Tibial nerve (tissue), 4 donors: ENCODE results near the gene MRPL38.

Source experiments
- CTCF ChIP-seq, 5 experiments: fragments of 200-600 bp in 3 of 5; fragments of 450-650 bp in 2 of 5; sonication (generic) in 3 of 5; IDR thresholded peaks; one replicate each; pipeline ENCODE4 v1.5.1; 2016 to 2019; ENCODE audit warnings: antibody characterized with exemption in 5 of 5, mild to moderate bottlenecking in 3 of 5, moderate library complexity in 2 of 5
- EP300 ChIP-seq, 2 donors: sonication (generic); formaldehyde crosslinking; IDR thresholded peaks; one replicate each; pipeline ENCODE4 v1.6.1; 2017; ENCODE audit warnings: antibody characterized with exemption in 2 of 2, mild to moderate bottlenecking in 1 of 2
- POLR2A ChIP-seq, 2 donors: fragments of 450-650 bp; IDR thresholded peaks; one replicate each; pipeline ENCODE4 v1.6.1; 2017; ENCODE audit warnings: antibody characterized with exemption in 2 of 2, mild to moderate bottlenecking in 2 of 2, moderate library complexity in 2 of 2

- TF ChIP-seq POLR2A (IDR thresholded peaks at IDR 0.05) = no peak
- no peak for TF ChIP-seq CTCF (IDR thresholded peaks at IDR 0.05)
- TF ChIP-seq EP300 (IDR thresholded peaks at IDR 0.05) = no peak
Observed at GRCh38 chr17:75915268-75915667, 10.6 kb upstream of the MRPL38 start.
